ENCODE data around the gene ATOH8. TPM values are rescaled to one million over a fixed set of nuclear protein-coding genes. Genes with fewer than 3 reads are reported as not detected.
A peak's percentile ranks its signal among the peaks of the same experiment; 100 is the strongest.
"Not testable (repeated sequence)": the region's sequence is repeated elsewhere in the genome, so short reads cannot be mapped to it uniquely, and the experiment has no call there.

The ATOH8 gene
- total RNA-seq, 1 donor from 2014 or later = 8.4 TPM

DNA sequence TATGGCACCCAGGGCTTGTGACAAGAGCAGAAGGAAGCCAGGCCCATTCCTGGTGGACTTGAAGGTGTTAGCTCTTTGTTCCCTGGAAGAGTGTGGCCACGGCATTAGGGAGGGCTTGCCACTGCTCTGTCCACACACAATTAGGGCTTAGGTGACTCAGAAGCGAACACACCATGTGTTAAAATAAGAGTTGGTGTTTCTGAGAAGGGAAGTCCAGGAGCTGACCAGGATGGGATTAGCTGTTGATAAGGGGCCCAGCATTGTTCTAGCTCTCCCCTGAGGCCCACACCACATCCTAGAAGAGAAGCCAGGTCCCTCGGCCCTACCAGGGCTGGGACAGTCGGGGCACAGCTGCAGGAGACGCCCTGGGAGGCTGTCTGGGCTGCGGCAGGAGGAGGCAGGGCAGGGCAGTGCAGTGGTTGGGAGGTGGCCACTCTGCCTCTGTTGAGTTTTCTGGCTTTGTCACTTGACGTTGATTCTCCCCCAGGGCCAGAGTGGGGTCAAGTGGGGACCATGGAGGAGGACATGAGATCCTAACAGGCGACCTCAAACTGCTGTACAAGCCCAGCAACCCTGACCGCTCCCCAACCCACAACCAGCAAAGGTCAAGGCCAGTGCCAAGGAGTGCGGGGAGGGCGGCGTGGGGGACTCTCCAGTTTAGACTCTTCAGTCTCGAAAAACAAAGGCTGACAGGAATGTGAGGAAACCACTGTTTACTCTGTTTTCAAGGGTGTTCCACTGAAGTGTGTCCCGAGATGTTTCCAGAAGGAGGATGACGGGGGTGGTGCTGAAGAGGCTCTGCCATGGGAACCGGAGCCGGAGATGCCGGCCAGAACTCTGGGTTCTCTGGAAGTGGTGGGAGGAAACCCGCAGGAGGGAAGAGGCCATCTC is 42.9 kb upstream of the ATOH8 start:
- Histone ChIP-seq H3K36me3 (ENCODE audit: control insufficient read depth in 3 of 3, insufficient read depth in 3 of 3, low read length in 3 of 3) (no peaks in the 10 kb centered on the region), H3K27ac (ENCODE audit: low read depth, low read length) (peak overlapping the region; percentile 58), H3K27me3 (ENCODE audit: control insufficient read depth in 3 of 3, insufficient read depth in 3 of 3, low read length in 3 of 3) (no peaks in the 10 kb centered on the region), H3K9ac (ENCODE audit: low read depth in 1 of 3, low read length in 3 of 3) (peak overlapping the region in 2 of 3 donors; percentile 16 to 30), H3K4me3 (ENCODE audit: low read length in 3 of 3) (peak overlapping the region in 1 of 3 donors; percentile 35), H3K9me3 (ENCODE audit: control insufficient read depth in 3 of 3, low read length in 3 of 3) (no peaks in the 10 kb centered on the region), H3K4me1 (ENCODE audit: control insufficient read depth in 3 of 3, insufficient read depth in 3 of 3, low read length in 3 of 3) (peaks cover 53 to 62% (median 59%) of the 10 kb centered on the region in 3 donors)

DNA sequence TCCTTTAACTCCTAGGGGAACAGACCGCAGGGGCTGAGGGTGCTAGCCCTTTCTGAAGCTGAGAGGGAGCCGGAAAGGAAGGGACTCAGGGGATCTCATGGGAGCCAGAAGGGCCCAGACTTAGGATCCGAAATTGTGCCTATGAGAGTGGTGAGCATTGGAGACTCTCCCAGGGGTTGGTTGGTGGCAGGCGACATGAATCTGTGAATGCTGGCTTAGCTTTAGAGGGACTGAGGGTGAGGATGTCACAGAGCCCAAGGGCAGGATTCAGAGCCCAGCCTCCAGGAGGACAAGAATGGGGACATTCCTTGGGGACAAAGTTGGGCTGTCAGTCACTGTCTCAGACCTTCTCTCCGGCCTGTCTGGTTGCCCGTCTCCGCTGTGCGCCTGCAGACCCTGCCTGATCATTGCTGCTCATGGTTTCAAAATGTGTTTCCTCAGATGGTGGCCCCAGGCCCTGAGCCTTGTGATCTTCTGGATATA is 42.2 kb upstream of the ATOH8 start:
- H3K4me1 ChIP-seq (ENCODE audit: control insufficient read depth in 3 of 3, insufficient read depth in 3 of 3, low read length in 3 of 3) = peaks cover 46 to 55% (median 52%) of the 10 kb centered on the region in 3 donors

DNA sequence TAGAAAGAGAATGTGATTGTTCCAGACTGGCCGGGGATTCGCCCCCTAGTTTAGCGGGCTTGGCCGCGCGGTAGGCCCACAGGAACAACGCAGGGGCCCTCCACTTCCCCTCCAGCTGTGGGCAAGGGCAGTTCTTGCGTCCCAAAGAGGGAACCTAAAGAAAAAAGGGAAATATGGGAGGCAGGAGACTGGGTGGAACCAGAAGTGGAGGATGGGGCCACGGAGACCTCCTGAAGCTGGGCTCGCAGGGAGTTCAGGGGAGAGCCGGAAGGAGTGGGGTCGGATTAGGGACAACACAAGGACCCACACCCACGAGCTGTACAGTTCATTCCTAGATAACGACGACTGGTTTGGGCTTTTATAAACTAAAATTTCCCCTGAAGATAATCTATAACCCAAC is 41.5 kb upstream of the ATOH8 start:
- Histone ChIP-seq H3K9ac (ENCODE audit: low read depth in 1 of 3, low read length in 3 of 3) (no peak overlapping the region), H3K36me3 (ENCODE audit: control insufficient read depth in 3 of 3, insufficient read depth in 3 of 3, low read length in 3 of 3) (no peaks in the 10 kb centered on the region), H3K4me3 (ENCODE audit: low read length in 3 of 3) (no peak overlapping the region), H3K4me1 (ENCODE audit: control insufficient read depth in 3 of 3, insufficient read depth in 3 of 3, low read length in 3 of 3) (peaks cover 39 to 48% (median 45%) of the 10 kb centered on the region in 3 donors), H3K27me3 (ENCODE audit: control insufficient read depth in 3 of 3, insufficient read depth in 3 of 3, low read length in 3 of 3) (no peaks in the 10 kb centered on the region), H3K9me3 (ENCODE audit: control insufficient read depth in 3 of 3, low read length in 3 of 3) (no peaks in the 10 kb centered on the region), H3K27ac (ENCODE audit: low read depth, low read length) (peak overlapping the region; percentile 55)

More for the DNA sequence above, 42.2 kb upstream of the ATOH8 start:
- Histone ChIP-seq H3K27me3 (ENCODE audit: control insufficient read depth in 3 of 3, insufficient read depth in 3 of 3, low read length in 3 of 3) (no peaks in the 10 kb centered on the region), H3K9me3 (ENCODE audit: control insufficient read depth in 3 of 3, low read length in 3 of 3) (no peaks in the 10 kb centered on the region), H3K9ac (ENCODE audit: low read depth in 1 of 3, low read length in 3 of 3) (peak overlapping the region in 2 of 3 donors; percentile 16 to 30), H3K27ac (ENCODE audit: low read depth, low read length) (peak overlapping the region; percentile 58), H3K4me3 (ENCODE audit: low read length in 3 of 3) (peak overlapping the region in 1 of 3 donors; percentile 35), H3K36me3 (ENCODE audit: control insufficient read depth in 3 of 3, insufficient read depth in 3 of 3, low read length in 3 of 3) (no peaks in the 10 kb centered on the region)

DNA sequence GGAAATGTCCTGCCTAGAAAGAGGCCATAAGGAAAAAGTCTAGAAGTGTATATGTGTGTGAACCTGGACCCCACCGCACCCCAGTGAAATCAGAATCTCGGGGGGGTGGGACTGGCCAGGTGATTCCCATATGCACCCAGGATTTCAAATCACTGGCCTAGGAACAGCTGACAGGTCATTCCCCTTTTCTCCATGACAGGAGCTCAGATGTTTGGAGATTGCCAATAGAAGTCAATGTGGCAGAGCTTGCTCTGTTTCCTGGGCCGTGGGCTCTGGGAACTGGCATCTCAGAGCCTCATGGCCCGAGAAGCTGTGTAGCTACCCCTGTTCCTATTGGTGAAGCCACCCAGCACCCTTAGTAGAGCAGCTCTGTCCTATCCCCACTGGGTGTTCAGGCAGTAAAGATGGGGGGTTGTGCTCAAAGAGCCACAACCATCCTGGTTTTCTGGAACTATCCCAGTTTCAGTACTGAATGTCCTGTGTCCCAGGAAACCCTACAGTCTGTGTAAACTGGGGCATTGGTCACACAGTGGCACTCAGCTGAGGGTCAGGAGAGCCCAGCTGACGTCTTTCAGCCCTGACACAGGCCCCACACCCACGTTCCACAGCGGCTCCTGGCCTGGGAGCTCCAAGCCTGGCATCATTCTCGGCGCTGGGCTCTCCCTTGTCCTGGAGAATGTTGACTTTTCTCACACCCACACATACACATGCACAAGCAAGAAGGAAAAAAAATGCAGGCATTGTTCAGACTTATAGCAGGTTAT is 40.8 kb upstream of the ATOH8 start:
- Histone ChIP-seq H3K27me3 (ENCODE audit: control insufficient read depth in 3 of 3, insufficient read depth in 3 of 3, low read length in 3 of 3) (no peaks in the 10 kb centered on the region), H3K27ac (ENCODE audit: low read depth, low read length) (peak overlapping the region; percentile 55), H3K9me3 (ENCODE audit: control insufficient read depth in 3 of 3, low read length in 3 of 3) (no peaks in the 10 kb centered on the region), H3K4me1 (ENCODE audit: control insufficient read depth in 3 of 3, insufficient read depth in 3 of 3, low read length in 3 of 3) (peaks cover 36 to 47% (median 39%) of the 10 kb centered on the region in 3 donors), H3K36me3 (ENCODE audit: control insufficient read depth in 3 of 3, insufficient read depth in 3 of 3, low read length in 3 of 3) (no peaks in the 10 kb centered on the region), H3K9ac (ENCODE audit: low read depth in 1 of 3, low read length in 3 of 3) (peak overlapping the region in 1 of 3 donors; percentile 54), H3K4me3 (ENCODE audit: low read length in 3 of 3) (peak overlapping the region in 1 of 3 donors; percentile 29)

DNA sequence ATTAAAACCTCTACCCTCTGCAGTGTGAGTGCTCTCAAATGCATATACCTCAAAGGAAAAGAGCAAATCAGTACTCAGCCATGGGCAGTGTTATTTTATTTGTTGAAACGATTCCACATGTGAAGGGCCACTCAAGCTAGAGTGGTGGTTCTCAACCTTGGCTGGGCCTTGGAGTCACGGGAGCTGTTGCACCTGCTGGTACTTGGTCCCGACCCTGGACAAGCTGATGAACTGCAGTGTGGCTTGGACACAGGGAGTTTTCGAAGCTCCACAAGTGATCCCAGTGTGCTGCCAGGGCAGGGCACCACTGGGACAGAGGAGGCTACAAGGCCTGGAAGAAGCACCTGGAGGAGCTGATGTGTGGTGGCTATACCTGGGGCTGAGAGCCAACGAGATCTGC is 40.0 kb upstream of the ATOH8 start:
- H3K9ac ChIP-seq (ENCODE audit: low read depth in 1 of 3, low read length in 3 of 3) = no peak overlapping the region
- H3K27me3 ChIP-seq (ENCODE audit: control insufficient read depth in 3 of 3, insufficient read depth in 3 of 3, low read length in 3 of 3) = no peaks in the 10 kb centered on the region
- H3K9me3 ChIP-seq (ENCODE audit: control insufficient read depth in 3 of 3, low read length in 3 of 3) = no peaks in the 10 kb centered on the region
- no peak overlapping the region for H3K4me3 ChIP-seq (ENCODE audit: low read length in 3 of 3)
- no peaks in the 10 kb centered on the region for H3K36me3 ChIP-seq (ENCODE audit: control insufficient read depth in 3 of 3, insufficient read depth in 3 of 3, low read length in 3 of 3)
- no peak overlapping the region for H3K27ac ChIP-seq (ENCODE audit: low read depth, low read length)
- peaks cover 36 to 44% (median 37%) of the 10 kb centered on the region in 3 donors for H3K4me1 ChIP-seq (ENCODE audit: control insufficient read depth in 3 of 3, insufficient read depth in 3 of 3, low read length in 3 of 3)

DNA sequence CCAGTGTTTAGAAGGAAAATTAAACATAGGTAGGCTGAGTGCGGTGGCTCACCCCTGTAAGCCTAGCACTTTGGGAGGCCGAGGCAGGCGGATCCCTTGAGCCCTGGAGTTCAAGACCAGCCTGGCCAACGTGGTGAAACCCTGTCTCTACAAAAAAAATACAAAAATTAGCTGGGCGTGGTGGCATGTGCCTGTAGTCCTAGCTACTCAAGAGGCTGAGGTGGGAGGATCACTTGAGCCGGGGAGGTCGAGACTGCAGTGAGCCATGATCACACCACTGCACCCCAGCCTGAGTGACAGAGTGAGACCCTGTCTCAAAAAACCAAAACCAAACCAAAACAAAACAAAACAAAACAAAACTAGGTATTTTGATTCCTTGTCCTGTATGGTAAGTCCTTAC is 39.4 kb upstream of the ATOH8 start:
- not testable (repeated sequence) for H3K27ac ChIP-seq (ENCODE audit: low read depth, low read length); H3K9me3 ChIP-seq (ENCODE audit: control insufficient read depth in 3 of 3, low read length in 3 of 3); H3K4me3 ChIP-seq (ENCODE audit: low read length in 3 of 3); H3K9ac ChIP-seq (ENCODE audit: low read depth in 1 of 3, low read length in 3 of 3); H3K36me3 ChIP-seq (ENCODE audit: control insufficient read depth in 3 of 3, insufficient read depth in 3 of 3, low read length in 3 of 3); H3K27me3 ChIP-seq (ENCODE audit: control insufficient read depth in 3 of 3, insufficient read depth in 3 of 3, low read length in 3 of 3)
- H3K4me1 ChIP-seq (ENCODE audit: control insufficient read depth in 3 of 3, insufficient read depth in 3 of 3, low read length in 3 of 3) = peaks cover 40 to 48% (median 42%) of the 10 kb centered on the region in 3 donors

DNA sequence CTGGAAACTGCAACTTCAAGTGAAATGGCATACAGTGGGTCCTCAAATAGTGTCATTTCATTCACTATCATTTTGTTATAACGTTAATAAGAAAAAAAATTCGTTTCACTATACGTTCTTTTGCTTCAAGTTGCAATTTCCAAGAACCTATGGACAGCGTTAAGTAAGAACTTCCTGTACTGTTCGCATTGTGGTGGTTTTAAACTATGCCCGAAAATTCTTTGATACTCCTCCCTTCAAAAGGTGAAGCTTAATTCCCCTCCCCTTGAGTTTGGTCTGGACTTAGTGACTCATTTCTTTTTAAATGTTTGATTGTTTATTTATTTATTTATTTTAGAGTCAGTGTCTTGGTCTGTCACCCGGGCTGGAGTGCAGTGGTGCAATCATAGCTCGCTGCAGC is 39.0 kb upstream of the ATOH8 start:
- H3K9me3 ChIP-seq (ENCODE audit: control insufficient read depth in 3 of 3, low read length in 3 of 3) = no peaks in the 10 kb centered on the region
- no peaks in the 10 kb centered on the region for H3K27me3 ChIP-seq (ENCODE audit: control insufficient read depth in 3 of 3, insufficient read depth in 3 of 3, low read length in 3 of 3)
- no peak overlapping the region for H3K9ac ChIP-seq (ENCODE audit: low read depth in 1 of 3, low read length in 3 of 3)
- no peak overlapping the region for H3K4me3 ChIP-seq (ENCODE audit: low read length in 3 of 3)
- no peaks in the 10 kb centered on the region for H3K36me3 ChIP-seq (ENCODE audit: control insufficient read depth in 3 of 3, insufficient read depth in 3 of 3, low read length in 3 of 3)
- peaks cover 38 to 48% (median 44%) of the 10 kb centered on the region in 3 donors for H3K4me1 ChIP-seq (ENCODE audit: control insufficient read depth in 3 of 3, insufficient read depth in 3 of 3, low read length in 3 of 3)
- no peak overlapping the region for H3K27ac ChIP-seq (ENCODE audit: low read depth, low read length)

DNA sequence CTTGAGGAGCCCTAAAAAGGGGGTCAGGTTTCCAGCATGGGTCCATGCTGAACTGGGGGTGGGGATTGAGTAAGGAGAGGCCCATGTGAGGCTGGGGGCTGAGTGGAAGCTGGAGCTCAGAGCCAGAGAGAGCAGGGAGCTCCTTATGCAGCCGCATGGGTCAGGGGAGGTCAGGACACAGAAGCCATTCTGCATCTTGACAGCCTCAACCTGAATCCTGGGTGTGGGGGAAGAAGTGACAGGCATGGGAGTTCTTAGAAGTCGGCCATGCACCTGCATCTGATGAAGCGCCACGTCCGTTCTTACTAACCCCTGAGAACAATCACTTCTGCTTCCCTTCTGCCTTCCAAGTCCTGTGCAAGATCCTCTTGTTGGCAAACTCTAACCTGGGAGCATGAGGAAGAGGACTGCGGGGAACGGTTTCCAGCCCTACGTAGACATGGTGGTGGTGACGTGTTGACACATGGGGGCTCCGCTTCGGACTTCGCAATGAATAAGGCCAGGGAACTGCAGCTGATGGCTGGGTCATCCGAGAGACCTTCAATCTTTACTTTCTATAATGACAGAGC is 37.4 kb upstream of the ATOH8 start:
- no peaks in the 10 kb centered on the region for H3K36me3 ChIP-seq (ENCODE audit: control insufficient read depth in 3 of 3, insufficient read depth in 3 of 3, low read length in 3 of 3)
- H3K4me3 ChIP-seq (ENCODE audit: low read length in 3 of 3) = no peak overlapping the region
- H3K27me3 ChIP-seq (ENCODE audit: control insufficient read depth in 3 of 3, insufficient read depth in 3 of 3, low read length in 3 of 3) = no peaks in the 10 kb centered on the region
- H3K27ac ChIP-seq (ENCODE audit: low read depth, low read length) = no peak overlapping the region
- H3K4me1 ChIP-seq (ENCODE audit: control insufficient read depth in 3 of 3, insufficient read depth in 3 of 3, low read length in 3 of 3) = peaks cover 26 to 43% (median 35%) of the 10 kb centered on the region in 3 donors
- H3K9ac ChIP-seq (ENCODE audit: low read depth in 1 of 3, low read length in 3 of 3) = no peak overlapping the region
- no peaks in the 10 kb centered on the region for H3K9me3 ChIP-seq (ENCODE audit: control insufficient read depth in 3 of 3, low read length in 3 of 3)

DNA sequence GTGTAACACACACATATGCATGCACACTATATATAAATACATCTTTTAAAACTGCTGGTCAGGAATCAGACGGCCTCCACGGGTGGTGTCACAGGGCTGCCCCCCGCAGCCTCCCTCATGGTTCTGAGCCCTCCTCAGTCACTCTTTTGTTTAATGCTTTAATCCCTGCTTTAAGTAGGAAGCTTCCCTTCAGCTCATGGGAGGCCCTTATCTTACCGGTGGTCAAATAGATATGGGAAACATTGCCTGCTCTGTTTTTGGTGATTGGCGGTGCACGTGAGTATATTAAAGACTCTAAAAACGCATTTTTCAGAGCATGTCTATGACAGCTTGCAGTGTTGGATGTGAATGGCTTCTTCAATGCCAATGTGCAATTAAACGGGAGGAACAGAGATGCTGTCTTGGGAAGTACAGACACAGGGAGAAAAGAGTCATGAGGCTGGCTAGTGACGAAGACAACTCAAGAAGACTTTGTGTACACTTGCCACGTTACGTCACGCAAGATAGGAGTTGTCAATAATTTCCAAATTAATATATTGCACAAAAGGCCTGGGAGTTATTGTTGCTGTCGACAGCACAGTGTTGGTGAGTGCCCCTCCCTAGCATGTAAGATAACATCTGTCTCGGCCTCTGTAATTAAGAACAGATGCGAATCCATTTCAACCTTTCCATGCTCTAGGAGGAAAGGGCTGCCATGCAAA is 36.3 kb upstream of the ATOH8 start:
- Histone ChIP-seq H3K4me3 (ENCODE audit: low read length in 3 of 3) (no peak overlapping the region), H3K27ac (ENCODE audit: low read depth, low read length) (no peak overlapping the region), H3K36me3 (ENCODE audit: control insufficient read depth in 3 of 3, insufficient read depth in 3 of 3, low read length in 3 of 3) (no peaks in the 10 kb centered on the region), H3K9me3 (ENCODE audit: control insufficient read depth in 3 of 3, low read length in 3 of 3) (no peaks in the 10 kb centered on the region), H3K9ac (ENCODE audit: low read depth in 1 of 3, low read length in 3 of 3) (no peak overlapping the region), H3K27me3 (ENCODE audit: control insufficient read depth in 3 of 3, insufficient read depth in 3 of 3, low read length in 3 of 3) (no peaks in the 10 kb centered on the region), H3K4me1 (ENCODE audit: control insufficient read depth in 3 of 3, insufficient read depth in 3 of 3, low read length in 3 of 3) (peaks cover 23 to 38% (median 29%) of the 10 kb centered on the region in 3 donors)

Measured in skeletal muscle tissue (tissue), 4 donors.